HepG2 (cell line): ENCODE measurements around the gene HSPA5. TPM values are rescaled to one million over a fixed set of nuclear protein-coding genes. Genes with fewer than 3 reads are reported as not detected.

Experiments used
- AGO1 ChIP-seq: fragments of 200-400 bp; formaldehyde crosslinking; IDR thresholded peaks from 2 replicates; pipeline ENCODE4 v1.6.1; 2017; ENCODE audit warnings: mild to moderate bottlenecking, low read depth, low read length, moderate library complexity; ENCODE audit not compliant: poor library complexity, severe bottlenecking
- ATF1 ChIP-seq: IDR thresholded peaks from 2 replicates; pipeline ENCODE4 v1.6.1; 2016; ENCODE audit warnings: mild to moderate bottlenecking, control low read depth
- CEBPB ChIP-seq: IDR thresholded peaks from 2 replicates; pipeline ENCODE4 v1.6.1; 2011; ENCODE audit warnings: low read depth, low read length, improper control_type of control experiment, borderline replicate concordance
- CREB3 ChIP-seq: sonication (generic); formaldehyde crosslinking; IDR thresholded peaks from 2 replicates; pipeline ENCODE4 v1.5.0; 2020; ENCODE audit warnings: missing genetic modification reagents
- ELF1 ChIP-seq: sonication (generic); formaldehyde crosslinking; IDR thresholded peaks from 2 replicates; pipeline ENCODE4 v1.4.0; 2020; ENCODE audit warnings: missing genetic modification reagents
- GZF1 ChIP-seq: sonication (generic); formaldehyde crosslinking; IDR thresholded peaks from 2 replicates; pipeline ENCODE4 v1.5.1; 2020; ENCODE audit warnings: mild to moderate bottlenecking, missing genetic modification reagents
- HOXA3 ChIP-seq: sonication (generic); formaldehyde crosslinking; IDR thresholded peaks from 2 replicates; pipeline ENCODE4 v1.5.0; 2020; ENCODE audit warnings: missing genetic modification reagents
- JDP2 ChIP-seq: sonication (generic); formaldehyde crosslinking; IDR thresholded peaks from 2 replicates; pipeline ENCODE4 v1.8.1; 2022; ENCODE audit warnings: missing genetic modification reagents, borderline replicate concordance
- KAT7 ChIP-seq: IDR thresholded peaks from 2 replicates; pipeline ENCODE4 v1.6.1; 2018; ENCODE audit warnings: borderline replicate concordance, missing compliant biosample characterization
- KLF11 ChIP-seq: IDR thresholded peaks from 2 replicates; pipeline ENCODE4 v1.6.1; 2016; ENCODE audit warnings: missing compliant biosample characterization
- MYPOP ChIP-seq: sonication (generic); formaldehyde crosslinking; IDR thresholded peaks from 2 replicates; pipeline ENCODE4 v1.8.1; 2023; ENCODE audit warnings: mild to moderate bottlenecking, moderate library complexity, missing genetic modification reagents
- NCOA1 ChIP-seq: sonication (generic); formaldehyde crosslinking; IDR thresholded peaks from 2 replicates; pipeline ENCODE4 v1.9.0; 2021; ENCODE audit warnings: missing genetic modification reagents
- PATZ1 ChIP-seq: sonication (generic); formaldehyde crosslinking; IDR thresholded peaks from 2 replicates; pipeline ENCODE4 v1.4.0; 2020; ENCODE audit warnings: missing genetic modification reagents
- UBTF ChIP-seq: sonication (generic); formaldehyde crosslinking; IDR thresholded peaks from 2 replicates; pipeline ENCODE4 v1.4.0; 2020; ENCODE audit warnings: mild to moderate bottlenecking, missing genetic modification reagents
- ZBED4 ChIP-seq: sonication (generic); formaldehyde crosslinking; IDR thresholded peaks from 2 replicates; pipeline ENCODE4 v1.4.0; 2020; ENCODE audit warnings: missing genetic modification reagents, borderline replicate concordance
- ZBTB21 ChIP-seq: sonication (generic); formaldehyde crosslinking; IDR thresholded peaks from 2 replicates; pipeline ENCODE4 v1.4.0; 2020; ENCODE audit warnings: missing genetic modification reagents
- ZNF225 ChIP-seq: sonication (generic); formaldehyde crosslinking; IDR thresholded peaks from 2 replicates; pipeline ENCODE4 v1.4.0; 2020; ENCODE audit warnings: mild to moderate bottlenecking, missing genetic modification reagents
- ZNF580 ChIP-seq: IDR thresholded peaks from 2 replicates; pipeline ENCODE4 v1.6.1; 2016; ENCODE audit warnings: low read depth, borderline replicate concordance
- polyA plus RNA-seq, 8 experiments: library from polyadenylated mRNA; depleted of rRNA in 3 of 8; stranded (reverse) in 7 of 8; unstranded in 1 of 8; fragments of >200 nt; fragmentation: Illumina TruSeq in 4 of 8; extraction: Trizol in 4 of 8; gene quantifications; 2 replicates each; pipeline versions ENCODE4 v1.2.1 to v1.2.3, GENCODE V29; 2011 to 2016; ENCODE audit warnings: low read depth in 4 of 8, missing spikeins in 1 of 8, mixed read lengths in 1 of 8; ENCODE audit not compliant: insufficient read depth in 1 of 8
- total RNA-seq, 5 experiments: library from RNA; depleted of rRNA; stranded (reverse); fragments of >200 nt; fragmentation: Illumina TruSeq; extraction: Trizol; gene quantifications; 2 replicates each; pipeline ENCODE4 v1.2.3, GENCODE V29; 2016; ENCODE audit warnings: low read depth in 1 of 5

The HSPA5 gene
- total and polyA plus RNA-seq, 2 of the 13 experiments (the other 11 are each of a cell fraction or from before 2014, with no cell fraction given) = 201 to 206 TPM

- no peak for TF ChIP-seq CEBPB
- TF ChIP-seq ZBED4 (CRISPR knock-in tag) = peak; percentile 90; the same call in 1 of the 2 replicates
- TF ChIP-seq AGO1 = no peak
- TF ChIP-seq ATF1 = peak; percentile 77
- no peak for TF ChIP-seq ZBTB21
- TF ChIP-seq KLF11 (CRISPR knock-in tag) = no peak
- peak; percentile 14; the same call in 1 of the 2 replicates for TF ChIP-seq NCOA1
- peak; percentile 53; the same call in 1 of the 2 replicates for TF ChIP-seq KAT7 (CRISPR knock-in tag)
- no peak for TF ChIP-seq JDP2 (CRISPR knock-in tag)
- TF ChIP-seq CREB3 = no peak
- TF ChIP-seq UBTF (CRISPR knock-in tag) = no peak; the same call in 1 of the 2 replicates
- peak; percentile 67 for TF ChIP-seq ELF1 (CRISPR knock-in tag)
- TF ChIP-seq HOXA3 = peak; percentile 86
- peak; percentile 83; the same call in 1 of the 2 replicates for TF ChIP-seq MYPOP (CRISPR knock-in tag)
- TF ChIP-seq ZNF580 (CRISPR knock-in tag) = peak; percentile 77; the same call in 1 of the 2 replicates
- no peak for TF ChIP-seq ZNF225 (CRISPR knock-in tag)
- TF ChIP-seq GZF1 (CRISPR knock-in tag) = peak; percentile 71; the same call in 1 of the 2 replicates
- TF ChIP-seq PATZ1 (CRISPR knock-in tag) = peak; percentile 84
These were observed 51.5 kb downstream of the HSPA5 start, which contains the start of gene PPP6C (continued) for GRCh38 chr9:125189361-125190289.
